DND-41 (cell line): ENCODE data around the gene EPB41L3.

Experiments
- CTCF ChIP-seq: IDR thresholded peaks from 2 replicates; pipeline ENCODE4 v1.5.1; 2012; ENCODE audit warnings: borderline replicate concordance, low read length, moderate library complexity, mild to moderate bottlenecking; ENCODE audit not compliant: poor library complexity, severe bottlenecking; ENCODE audit errors: extremely low read depth
- EZH2 ChIP-seq: IDR thresholded peaks from 3 replicates; pipeline ENCODE4 v1.6.1; 2012; ENCODE audit warnings: borderline replicate concordance, low read depth, mild to moderate bottlenecking, moderate library complexity, low read length, inconsistent platforms; ENCODE audit not compliant: severe bottlenecking

DNA sequence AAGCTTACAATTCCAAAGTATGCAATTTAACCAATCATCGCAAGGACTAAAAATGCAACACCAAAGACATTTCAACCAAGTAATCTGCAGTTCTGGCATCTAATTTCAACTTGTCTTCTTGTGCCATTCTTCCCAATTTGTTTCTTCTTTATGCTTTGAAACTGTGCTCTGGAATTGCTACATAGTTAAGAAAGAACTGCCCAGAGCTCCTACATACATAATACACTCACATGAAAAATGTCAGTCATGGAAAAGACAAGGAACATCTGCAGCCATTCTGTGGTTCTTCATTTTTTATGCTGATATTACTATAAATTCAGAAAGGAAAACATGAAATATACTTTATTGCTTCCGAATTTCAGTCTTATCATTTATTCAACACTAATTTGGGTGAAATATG is 4.4 kb downstream of the EPB41L3 start:
- TF ChIP-seq CTCF: no peak
- TF ChIP-seq EZH2: no peak
